Right lobe of liver (tissue), 4 donors: ENCODE data around the gene RNF212.

ENCODE experiments used
- POLR2A ChIP-seq: fragments of 450-650 bp; IDR thresholded peaks from one replicate; pipeline ENCODE4 v1.6.1; 2017; ENCODE audit warnings: antibody characterized with exemption, mild to moderate bottlenecking
- TF ChIP-seq, protein P1 (sequence below), 4 donors: fragments of 200-600 bp in 3 of 4; fragments of 450-650 bp in 1 of 4; IDR thresholded peaks; one replicate each; pipeline versions ENCODE4 v1.5.1 to v1.8.0; 2016 to 2022; ENCODE audit warnings: antibody characterized with exemption in 4 of 4, mild to moderate bottlenecking in 2 of 4
- donor health status: DM: no; HTN: no; CAD: no.
- donor health status: DM: no; HTN: no; CAD: no.
- donor health status: DM: no; HTN: yes; CAD: no.

DNA sequence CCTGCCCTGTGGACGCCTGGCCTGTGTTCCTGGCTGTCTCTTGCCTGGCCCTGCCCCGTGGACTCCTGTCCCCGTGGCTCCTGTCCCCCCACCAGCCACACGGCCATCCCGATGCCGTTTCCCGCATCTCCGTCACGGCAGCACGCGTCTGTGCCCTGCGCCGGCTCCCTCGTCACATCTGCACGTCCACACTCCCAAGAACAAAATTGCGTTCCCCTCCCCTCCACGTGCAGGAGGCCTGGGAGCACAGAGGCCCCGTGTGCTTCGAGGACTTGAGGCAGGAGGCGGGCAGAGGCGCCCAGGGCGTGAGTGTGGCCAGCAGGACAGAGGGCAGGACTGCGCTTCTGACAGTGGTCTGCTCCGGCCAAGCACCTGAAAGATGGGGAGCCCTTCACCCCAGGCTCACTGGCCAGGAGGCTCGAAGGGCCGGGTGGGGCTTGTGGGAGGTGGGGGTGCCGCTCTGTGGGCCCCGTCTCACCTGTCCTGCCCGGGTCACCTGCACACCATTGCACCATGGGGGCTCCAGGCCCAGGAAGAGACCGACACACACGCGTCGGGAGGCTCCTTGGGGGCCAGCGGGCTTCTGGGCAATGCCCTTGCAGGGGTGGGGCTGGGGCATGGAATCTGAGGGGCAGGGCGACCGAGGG lies 84.7 kb downstream of the RNF212 start:
- TF ChIP-seq, protein P1, sequence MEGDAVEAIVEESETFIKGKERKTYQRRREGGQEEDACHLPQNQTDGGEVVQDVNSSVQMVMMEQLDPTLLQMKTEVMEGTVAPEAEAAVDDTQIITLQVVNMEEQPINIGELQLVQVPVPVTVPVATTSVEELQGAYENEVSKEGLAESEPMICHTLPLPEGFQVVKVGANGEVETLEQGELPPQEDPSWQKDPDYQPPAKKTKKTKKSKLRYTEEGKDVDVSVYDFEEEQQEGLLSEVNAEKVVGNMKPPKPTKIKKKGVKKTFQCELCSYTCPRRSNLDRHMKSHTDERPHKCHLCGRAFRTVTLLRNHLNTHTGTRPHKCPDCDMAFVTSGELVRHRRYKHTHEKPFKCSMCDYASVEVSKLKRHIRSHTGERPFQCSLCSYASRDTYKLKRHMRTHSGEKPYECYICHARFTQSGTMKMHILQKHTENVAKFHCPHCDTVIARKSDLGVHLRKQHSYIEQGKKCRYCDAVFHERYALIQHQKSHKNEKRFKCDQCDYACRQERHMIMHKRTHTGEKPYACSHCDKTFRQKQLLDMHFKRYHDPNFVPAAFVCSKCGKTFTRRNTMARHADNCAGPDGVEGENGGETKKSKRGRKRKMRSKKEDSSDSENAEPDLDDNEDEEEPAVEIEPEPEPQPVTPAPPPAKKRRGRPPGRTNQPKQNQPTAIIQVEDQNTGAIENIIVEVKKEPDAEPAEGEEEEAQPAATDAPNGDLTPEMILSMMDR (IDR thresholded peaks at IDR 0.05), result no peak
- TF ChIP-seq POLR2A, result no peak
